Caco-2 (cell line): ENCODE data around the gene HTRA3. TPM values are rescaled to one million over a fixed set of nuclear protein-coding genes. Genes with fewer than 3 reads are reported as not detected.

Experiments used
- BruUV-seq: library from RNA; stranded (reverse); fragments of 400-500 nt; replicated peaks from 2 replicates; lab custom pipeline; 2021; lab: Mats Ljungman, UMichigan
- CTCF ChIA-PET: fragments of 300-600 bp; sonication (Branson Sonifier 250); formaldehyde crosslinking; loops from one replicate; lab custom pipeline; 2022; ENCODE audit warnings: antibody characterized with exemption; lab: Charles Lee
- POLR2A ChIA-PET: fragments of 300-600 bp; sonication (Branson Sonifier 250); formaldehyde crosslinking; loops from one replicate; lab custom pipeline; 2022; ENCODE audit warnings: antibody characterized with exemption; lab: Charles Lee
- DNase-seq, 2 experiments: peaks; one replicate each; pipeline versions ENCODE4 v3.0.0 to v3.0.0-alpha.2; 2020 to 2022
- H3K27me3 ChIP-seq: replicated peaks from 2 replicates; pipeline ENCODE4 v1.6.0; 2011; ENCODE audit warnings: low read length; ENCODE audit not compliant: control insufficient read depth, insufficient read depth
- H3K36me3 ChIP-seq: 2 replicates; pipeline ENCODE4 v1.5.1; 2011; ENCODE audit warnings: low read length; ENCODE audit not compliant: control insufficient read depth, insufficient read depth
- H3K4me1 ChIP-seq: fragments of 250-450 bp; sonication (Bioruptor Pico); 2 replicates; pipeline ENCODE4 v1.5.1; 2020; ENCODE audit warnings: mild to moderate bottlenecking
- H3K4me3 ChIP-seq: 2 replicates; pipeline ENCODE4 v1.5.1; 2011; ENCODE audit warnings: low read depth, mild to moderate bottlenecking, control low read depth, low read length
- H3K9me3 ChIP-seq: fragments of 250-450 bp; sonication (Bioruptor Pico); 2 replicates; pipeline ENCODE4 v1.5.1; 2020; ENCODE audit warnings: mild to moderate bottlenecking, moderate library complexity
- H3K27ac Mint-ChIP-seq: one replicate; pipeline ENCODE4 v1.8.0; 2022; ENCODE audit warnings: mixed read lengths; ENCODE audit not compliant: unreplicated experiment
- H3K27me3 Mint-ChIP-seq: one replicate; pipeline ENCODE4 v1.8.0; 2022; ENCODE audit warnings: mixed read lengths; ENCODE audit not compliant: insufficient read depth, unreplicated experiment
- H3K36me3 Mint-ChIP-seq: one replicate; pipeline ENCODE4 v1.8.0; 2022; ENCODE audit warnings: mild to moderate bottlenecking, mixed read lengths; ENCODE audit not compliant: insufficient read depth, unreplicated experiment
- H3K4me1 Mint-ChIP-seq: one replicate; pipeline ENCODE4 v1.8.0; 2022; ENCODE audit warnings: low read depth, mixed read lengths; ENCODE audit not compliant: unreplicated experiment
- H3K4me3 Mint-ChIP-seq: one replicate; pipeline ENCODE4 v1.8.0; 2022; ENCODE audit warnings: mild to moderate bottlenecking, moderate library complexity, mixed read lengths; ENCODE audit not compliant: unreplicated experiment
- H3K9me3 Mint-ChIP-seq: one replicate; pipeline ENCODE4 v1.8.0; 2022; ENCODE audit warnings: mixed read lengths; ENCODE audit not compliant: unreplicated experiment
- CTCF ChIP-seq, 2 experiments: fragments of 200-600 bp in 1 of 2; IDR thresholded peaks; 1 replicate in 1 of 2; 2 replicates in 1 of 2; pipeline versions ENCODE4 v1.5.1 to v1.8.0; 2011 to 2022; ENCODE audit warnings: antibody characterized with exemption in 1 of 2, control low read depth in 1 of 2, inconsistent platforms in 1 of 2, low read depth in 1 of 2, low read length in 1 of 2, mild to moderate bottlenecking in 1 of 2, moderate library complexity in 1 of 2; ENCODE audit not compliant: insufficient read depth in 1 of 2, severe bottlenecking in 1 of 2, unreplicated experiment in 1 of 2
- intact Hi-C: fragments of 100-400 bp; cut with micrococcal nuclease; formaldehyde crosslinking; loops from one replicate; pipeline ENCODE4 v1.10.0; 2022; ENCODE audit not compliant: unreplicated experiment
- total RNA-seq: library from RNA; stranded (reverse); gene quantifications from 2 replicates; pipeline ENCODE4 v1.2.3, GENCODE V29; 2022

The HTRA3 gene
- total RNA-seq, 1 experiment from 2014 or later: 0.66 TPM

GRCh38 chr4:8232748-8233147 lies 36.8 kb upstream of the HTRA3 start:
- Histone ChIP-seq H3K9me3 (no peaks in the 10 kb centered on the region), H3K36me3 (no peaks in the 10 kb centered on the region; the same call in none of the 2 replicates), H3K27me3 (no peaks in the 10 kb centered on the region), H3K4me3 (no peak overlapping the region), H3K4me1 (peaks cover 7% of the 10 kb centered on the region)
- DNase-seq: no peak
- BruUV-seq: no TSS peak
- CTCF ChIA-PET: no interaction called here
- H3K27me3 Mint-ChIP-seq: no peaks in the 10 kb centered on the region
- no peak overlapping the region for H3K27ac Mint-ChIP-seq
- no peaks in the 10 kb centered on the region for H3K4me1 Mint-ChIP-seq
- H3K36me3 Mint-ChIP-seq: no peaks in the 10 kb centered on the region
- H3K9me3 Mint-ChIP-seq: no peaks in the 10 kb centered on the region
- intact Hi-C loops: no loop called here
- TF ChIP-seq CTCF (IDR thresholded peaks at IDR 0.05; ENCODE audit: insufficient read depth in 1 of 2, low read depth in 1 of 2, low read length in 1 of 2, severe bottlenecking in 1 of 2, unreplicated experiment in 1 of 2): no peak
- H3K4me3 Mint-ChIP-seq: no peak overlapping the region
- POLR2A ChIA-PET: no interaction called here

GRCh38 chr4:8233672-8234484 lies 35.7 kb upstream of the HTRA3 start:
- H3K4me3 Mint-ChIP-seq: no peak overlapping the region
- no peaks in the 10 kb centered on the region for H3K9me3 ChIP-seq
- peaks cover 1% of the 10 kb centered on the region for H3K4me1 Mint-ChIP-seq
- intact Hi-C loops: no loop called here
- DNase-seq: no peak
- H3K4me3 ChIP-seq: no peak overlapping the region
- H3K27me3 ChIP-seq: no peaks in the 10 kb centered on the region
- no peaks in the 10 kb centered on the region for H3K27me3 Mint-ChIP-seq
- ChIA-PET CTCF (no interaction called here), POLR2A (no interaction called here)
- BruUV-seq: no TSS peak
- no peaks in the 10 kb centered on the region; the same call in none of the 2 replicates for H3K36me3 ChIP-seq
- H3K9me3 Mint-ChIP-seq: no peaks in the 10 kb centered on the region
- H3K36me3 Mint-ChIP-seq: no peaks in the 10 kb centered on the region
- H3K27ac Mint-ChIP-seq: no peak overlapping the region
- no peak for TF ChIP-seq CTCF (IDR thresholded peaks at IDR 0.05; ENCODE audit: insufficient read depth in 1 of 2, low read depth in 1 of 2, low read length in 1 of 2, severe bottlenecking in 1 of 2, unreplicated experiment in 1 of 2)
- peaks cover 13% of the 10 kb centered on the region for H3K4me1 ChIP-seq

GRCh38 chr4:8234715-8235114 lies 34.8 kb upstream of the HTRA3 start:
- no peaks in the 10 kb centered on the region for H3K36me3 Mint-ChIP-seq

More at GRCh38 chr4:8234715-8235114, 34.8 kb upstream of the HTRA3 start:
- Mint-ChIP-seq H3K27ac (no peak overlapping the region), H3K9me3 (no peaks in the 10 kb centered on the region), H3K27me3 (no peaks in the 10 kb centered on the region), H3K4me1 (peaks cover 6% of the 10 kb centered on the region), H3K4me3 (no peak overlapping the region)
- CTCF ChIA-PET: interaction anchor here (1.0 kb wide), 1 partner anchor 176 kb away, joined by 3 read pairs; no protein-coding TSS in a partner anchor
- POLR2A ChIA-PET: no interaction called here
- no peaks in the 10 kb centered on the region for H3K27me3 ChIP-seq
- H3K36me3 ChIP-seq: peaks cover 1% of the 10 kb centered on the region
- BruUV-seq: no TSS peak
- no peak for DNase-seq
- peaks cover 21% of the 10 kb centered on the region for H3K4me1 ChIP-seq
- TF ChIP-seq CTCF (IDR thresholded peaks at IDR 0.05; ENCODE audit: insufficient read depth in 1 of 2, low read depth in 1 of 2, low read length in 1 of 2, severe bottlenecking in 1 of 2, unreplicated experiment in 1 of 2): no peak
- H3K9me3 ChIP-seq: no peaks in the 10 kb centered on the region
- intact Hi-C loops: no loop called here
- H3K4me3 ChIP-seq: no peak overlapping the region
